ENCODE results near the gene TEX14. TPM values are rescaled to one million over a fixed set of nuclear protein-coding genes. Genes with fewer than 3 reads are reported as not detected.
"Not testable (repeated sequence)": the region's sequence is repeated elsewhere in the genome, so short reads cannot be mapped to it uniquely, and the experiment has no call there.

The TEX14 gene
- total RNA-seq, 1 donor from 2014 or later = 0.76 TPM

- ATAC-seq; DNase-seq (ENCODE audit: low spot score): not testable (repeated sequence)
- intact Hi-C loops (cut with DNase I) = loop anchor here (5.0 kb wide), 1 partner anchor 45 kb away; no protein-coding TSS in a partner anchor
Observed at GRCh38 chr17:58582718-58583117, 109.1 kb downstream of the TEX14 start.

- intact Hi-C loops (cut with DNase I) = loop anchor here (5.0 kb wide), 1 partner anchor 43 kb away; no protein-coding TSS in a partner anchor
- DNase-seq (ENCODE audit: low spot score) (no peak), ATAC-seq (no peak)
Observed at GRCh38 chr17:58580671-58581070, 111.2 kb downstream of the TEX14 start.

GRCh38 chr17:58577696-58578095 lies 114.1 kb downstream of the TEX14 start:
- intact Hi-C loops (cut with DNase I) = no loop called here
- DNase-seq (ENCODE audit: low spot score) = peak; percentile 92
- ATAC-seq = peak; percentile 91

DNA sequence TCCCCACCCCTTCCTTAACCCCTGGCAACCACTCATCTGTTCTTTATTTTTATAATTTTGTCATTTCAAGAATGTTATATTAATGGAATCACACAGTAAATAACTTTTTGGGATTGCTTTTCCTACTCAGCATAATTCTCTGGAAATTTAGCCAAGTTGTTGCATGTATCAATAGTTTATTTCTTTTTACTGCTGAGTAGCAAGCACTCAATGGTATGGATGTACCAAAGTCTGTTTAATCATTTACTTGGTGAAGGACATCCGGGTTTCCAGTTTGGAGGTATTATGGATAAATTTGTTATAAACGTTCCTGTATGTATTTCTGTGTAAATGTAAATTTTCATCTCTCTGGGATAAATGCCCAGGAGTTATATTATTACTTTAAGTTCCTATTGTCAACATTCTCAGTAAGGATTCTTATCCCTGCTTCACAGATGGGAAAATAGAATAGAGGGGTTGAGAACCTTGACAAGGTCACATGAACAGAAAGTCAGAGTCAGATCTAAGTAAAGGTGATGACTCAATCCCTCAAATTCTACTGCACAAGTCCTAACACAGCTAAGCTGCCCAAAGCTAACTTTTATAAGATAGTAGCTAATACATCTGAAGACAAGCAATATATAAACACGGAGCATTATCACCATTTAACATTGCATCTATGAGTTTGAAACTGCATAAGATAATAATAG lies 115.0 kb downstream of the TEX14 start:
- DNase-seq (ENCODE audit: low spot score) (no peak), ATAC-seq (no peak)
- intact Hi-C loops (cut with DNase I) = no loop called here

- ATAC-seq (no peak), DNase-seq (ENCODE audit: low spot score) (no peak)
- intact Hi-C loops (cut with DNase I) = no loop called here
Observed at GRCh38 chr17:58575511-58575910, 116.3 kb downstream of the TEX14 start.

- intact Hi-C loops (cut with DNase I) = no loop called here
- no peak for DNase-seq (ENCODE audit: low spot score)
- no peak for ATAC-seq
Observed at GRCh38 chr17:58574025-58574424, 117.8 kb downstream of the TEX14 start.

GRCh38 chr17:58572846-58573245 lies 119.0 kb downstream of the TEX14 start:
- intact Hi-C loops (cut with DNase I) = no loop called here
- DNase-seq (ENCODE audit: low spot score) (no peak), ATAC-seq (no peak)

DNA sequence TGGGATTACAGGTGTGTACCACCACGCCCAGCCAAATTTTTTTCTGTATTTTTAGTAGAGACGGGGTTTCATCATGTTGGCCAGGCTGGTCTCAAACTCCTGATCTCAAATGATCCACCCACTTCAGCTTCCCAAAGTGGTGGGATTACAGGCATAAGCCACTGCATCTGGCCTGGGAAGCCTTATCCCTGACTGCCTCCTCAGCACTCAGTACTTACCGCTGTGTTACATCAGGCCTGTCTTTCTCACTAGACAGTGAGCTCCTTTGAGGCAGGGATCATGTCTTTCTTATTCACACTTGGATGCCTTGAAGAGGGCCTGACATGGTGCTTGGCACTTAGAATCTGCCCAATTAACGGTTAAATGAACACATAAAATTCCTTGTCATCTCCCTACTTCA lies 121.1 kb downstream of the TEX14 start:
- ATAC-seq (no peak), DNase-seq (ENCODE audit: low spot score) (no peak)
- intact Hi-C loops (cut with DNase I) = no loop called here

DNA sequence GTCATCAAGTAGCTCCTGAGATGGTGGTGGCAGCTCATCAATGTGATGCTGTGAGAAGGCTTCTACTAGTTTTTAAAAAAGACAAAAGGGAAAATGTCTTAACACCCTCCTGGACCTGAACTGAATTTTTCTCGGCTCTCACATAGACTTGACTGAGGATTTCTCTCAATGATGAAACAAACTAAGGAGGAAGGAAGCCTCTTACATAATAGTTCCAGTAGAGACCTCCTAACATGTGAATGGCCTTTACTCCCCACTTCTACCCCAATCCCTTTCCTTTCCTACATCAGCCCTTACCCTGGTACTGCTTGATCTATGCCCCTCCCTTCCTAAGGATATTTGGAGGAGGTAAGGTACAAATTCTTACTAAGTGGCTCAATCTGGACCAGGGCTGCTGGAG lies 122.6 kb downstream of the TEX14 start:
- ATAC-seq (no peak), DNase-seq (ENCODE audit: low spot score) (no peak)
- intact Hi-C loops (cut with DNase I) = no loop called here

GRCh38 chr17:58568044-58568799 lies 123.6 kb downstream of the TEX14 start:
- DNase-seq (ENCODE audit: low spot score) (no peak), ATAC-seq (no peak)
- intact Hi-C loops (cut with DNase I) = no loop called here

DNA sequence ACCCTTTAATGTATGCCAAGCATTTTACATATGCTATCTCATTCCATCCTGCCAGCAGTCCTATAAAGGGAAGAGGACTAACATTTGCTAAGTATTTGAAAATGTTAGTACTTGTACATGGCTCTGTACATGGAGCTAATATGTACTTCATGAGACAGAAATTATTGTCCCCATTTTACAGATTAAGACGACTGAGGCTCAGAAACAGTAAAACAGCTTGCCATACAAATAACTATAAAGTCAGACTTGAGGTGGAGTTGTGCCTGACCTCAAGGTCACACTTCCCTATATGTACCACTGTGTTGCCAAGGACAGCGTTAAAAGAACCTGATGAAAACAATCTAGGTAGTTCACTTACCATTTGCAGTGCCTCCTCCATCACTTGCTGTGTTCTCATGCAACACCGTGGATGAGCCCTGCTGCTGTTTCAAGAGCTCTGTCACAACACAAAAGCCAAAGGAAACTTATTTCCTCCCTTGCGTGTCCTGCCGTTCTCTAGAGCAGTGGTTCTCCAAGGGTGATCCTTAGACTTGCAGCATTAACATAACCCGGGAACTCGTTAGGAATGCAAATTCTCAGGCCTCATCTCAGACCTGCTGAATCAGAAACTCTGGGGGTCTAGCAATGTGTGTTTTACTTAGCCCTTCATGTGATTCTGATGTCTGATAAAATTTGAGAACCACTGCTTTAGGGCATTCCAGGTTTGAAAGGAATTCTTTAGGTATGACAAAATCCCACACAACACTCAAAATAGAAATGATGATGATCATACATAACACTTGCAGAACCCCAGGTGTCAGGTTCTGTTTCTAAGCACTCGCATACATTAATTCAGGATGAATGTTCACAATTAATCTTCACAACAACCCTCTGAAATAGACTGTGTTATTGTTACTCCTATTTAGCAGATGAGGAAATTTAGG lies 126.2 kb downstream of the TEX14 start:
- ATAC-seq = no peak
- intact Hi-C loops (cut with DNase I) = no loop called here
- DNase-seq (ENCODE audit: low spot score) = no peak

DNA sequence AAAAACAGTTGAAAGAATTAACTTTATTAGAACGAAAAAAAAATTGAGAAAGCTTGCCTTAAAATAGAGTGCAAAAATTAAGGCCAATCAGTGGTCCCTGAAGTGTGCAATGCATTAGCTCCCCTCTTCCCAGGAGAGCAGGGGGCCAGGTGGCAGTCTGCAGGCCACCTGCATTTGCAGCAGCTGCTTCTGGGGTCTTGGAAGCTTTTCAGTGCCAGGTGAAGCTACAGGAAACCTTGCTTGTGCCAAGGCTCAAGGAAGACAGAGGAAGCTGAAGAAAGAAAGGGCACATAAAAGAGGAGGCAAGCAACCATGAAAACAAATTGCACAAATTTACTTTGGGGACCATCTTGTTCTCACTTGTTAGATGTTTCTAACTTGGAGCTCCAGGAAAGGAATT lies 126.9 kb downstream of the TEX14 start:
- DNase-seq (ENCODE audit: low spot score) = no peak
- ATAC-seq = no peak
- intact Hi-C loops (cut with DNase I) = no loop called here

GRCh38 chr17:58564243-58564642 lies 127.6 kb downstream of the TEX14 start:
- DNase-seq (ENCODE audit: low spot score) = no peak
- intact Hi-C loops (cut with DNase I) = no loop called here
- ATAC-seq = no peak

DNA sequence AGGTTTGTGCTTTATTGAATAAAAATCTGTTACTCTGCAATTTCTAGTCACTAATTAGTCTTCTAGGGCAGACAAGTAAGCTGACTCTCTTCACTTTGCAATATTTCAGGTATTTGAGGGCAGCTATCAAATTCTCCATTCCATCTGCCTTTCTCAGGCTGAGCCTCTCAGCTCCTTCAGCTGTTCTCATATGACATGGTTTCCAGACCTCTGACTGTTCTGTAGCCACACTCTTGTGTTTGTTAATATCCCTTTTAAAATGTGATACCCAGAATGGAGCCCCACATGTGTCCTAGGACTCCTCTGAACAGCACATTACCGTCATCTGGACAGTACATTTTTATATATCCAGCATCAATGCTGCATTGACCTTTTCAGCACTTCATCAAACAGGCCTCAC lies 131.3 kb downstream of the TEX14 start:
- ATAC-seq (no peak), DNase-seq (ENCODE audit: low spot score) (no peak)
- intact Hi-C loops (cut with DNase I) = no loop called here

- no peak for ATAC-seq
Observed at GRCh38 chr17:58557981-58558380, 133.9 kb downstream of the TEX14 start.

GRCh38 chr17:58556833-58557250 lies 135.0 kb downstream of the TEX14 start:
- no peak for DNase-seq (ENCODE audit: low spot score)
- no peak for ATAC-seq
- intact Hi-C loops (cut with DNase I) = no loop called here

More at GRCh38 chr17:58557981-58558380, 133.9 kb downstream of the TEX14 start:
- intact Hi-C loops (cut with DNase I) = no loop called here
- DNase-seq (ENCODE audit: low spot score) = no peak

DNA sequence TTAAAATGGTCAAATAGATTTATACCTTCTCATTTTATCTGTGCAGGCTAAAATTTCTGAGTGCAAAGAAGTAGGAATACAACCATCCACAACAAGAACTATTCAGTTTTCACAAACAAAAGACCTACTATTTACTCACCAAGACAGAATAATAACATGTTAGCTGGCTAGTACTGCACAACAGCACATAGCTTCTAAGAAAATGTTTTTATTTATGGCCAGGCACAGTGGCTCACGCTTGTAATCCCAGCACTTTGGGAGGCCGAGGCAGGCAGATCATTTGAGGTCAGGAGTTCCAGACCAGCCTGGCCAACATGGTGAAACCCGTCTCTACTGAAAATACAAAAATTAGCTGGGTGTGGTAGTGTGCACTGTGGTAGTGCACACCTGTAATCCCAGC lies 136.7 kb downstream of the TEX14 start:
- DNase-seq (ENCODE audit: low spot score); intact Hi-C loops (cut with DNase I): not testable (repeated sequence)
- peak; percentile 38 for ATAC-seq

DNA sequence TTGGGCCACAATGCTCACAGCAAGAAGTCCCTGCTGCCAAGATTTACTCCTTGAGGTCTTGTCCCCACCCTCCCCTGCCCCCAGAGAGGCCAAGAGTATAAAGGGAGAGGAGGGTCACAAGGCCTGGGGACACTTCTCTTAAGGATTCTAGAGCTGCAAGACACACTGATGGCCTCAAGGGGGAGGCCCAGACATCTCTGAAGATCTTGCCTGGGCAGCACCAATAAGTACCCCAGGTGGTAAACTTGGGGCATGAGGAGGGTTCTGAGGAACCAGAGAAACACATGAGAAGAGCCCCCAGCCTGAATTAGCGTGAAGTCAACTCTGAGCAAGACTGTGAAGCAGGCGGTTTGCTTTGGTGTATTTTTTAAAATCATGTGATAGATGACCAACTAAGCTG lies 150.6 kb downstream of the TEX14 start:
- DNase-seq (ENCODE audit: low spot score) (no peak), ATAC-seq (no peak)
- intact Hi-C loops (cut with DNase I) = no loop called here

DNA sequence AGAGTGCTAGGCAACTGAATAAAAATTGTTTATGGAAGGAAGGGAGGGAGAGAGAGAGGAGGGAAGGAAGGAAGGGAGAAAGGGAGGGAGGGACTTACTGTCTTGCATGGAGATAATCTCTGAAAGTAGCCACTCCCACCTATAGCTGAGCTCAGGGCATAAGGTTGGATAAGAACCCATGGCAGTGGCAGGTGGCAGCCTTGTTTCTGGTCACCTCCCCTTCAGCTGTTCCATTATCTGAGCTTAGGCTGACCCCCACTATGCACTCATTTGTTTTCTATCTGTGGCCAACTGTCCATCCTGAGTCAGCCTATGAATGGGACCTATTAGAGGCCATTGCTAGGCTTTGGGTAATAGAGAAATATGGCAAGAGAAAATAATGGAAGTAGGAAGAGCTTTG lies 152.1 kb downstream of the TEX14 start:
- DNase-seq (ENCODE audit: low spot score) (no peak), ATAC-seq (no peak)
- intact Hi-C loops (cut with DNase I) = loop anchor here (5.0 kb wide), 1 partner anchor 43 kb away; no protein-coding TSS in a partner anchor

All from sciatic nerve (tissue), 2 donors.